NCI-H446 (cell line): ENCODE measurements around the gene ASB6.
A peak's percentile ranks its signal among the peaks of the same experiment; 100 is the strongest.

Source experiments
- DNase-seq, 2 experiments: peaks; one replicate each; lab custom pipeline; 2025; lab: John Stamatoyannopoulos, UW

ASB6 gene, protein sequence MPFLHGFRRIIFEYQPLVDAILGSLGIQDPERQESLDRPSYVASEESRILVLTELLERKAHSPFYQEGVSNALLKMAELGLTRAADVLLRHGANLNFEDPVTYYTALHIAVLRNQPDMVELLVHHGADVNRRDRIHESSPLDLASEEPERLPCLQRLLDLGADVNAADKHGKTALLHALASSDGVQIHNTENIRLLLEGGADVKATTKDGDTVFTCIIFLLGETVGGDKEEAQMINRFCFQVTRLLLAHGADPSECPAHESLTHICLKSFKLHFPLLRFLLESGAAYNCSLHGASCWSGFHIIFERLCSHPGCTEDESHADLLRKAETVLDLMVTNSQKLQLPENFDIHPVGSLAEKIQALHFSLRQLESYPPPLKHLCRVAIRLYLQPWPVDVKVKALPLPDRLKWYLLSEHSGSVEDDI

DNA sequence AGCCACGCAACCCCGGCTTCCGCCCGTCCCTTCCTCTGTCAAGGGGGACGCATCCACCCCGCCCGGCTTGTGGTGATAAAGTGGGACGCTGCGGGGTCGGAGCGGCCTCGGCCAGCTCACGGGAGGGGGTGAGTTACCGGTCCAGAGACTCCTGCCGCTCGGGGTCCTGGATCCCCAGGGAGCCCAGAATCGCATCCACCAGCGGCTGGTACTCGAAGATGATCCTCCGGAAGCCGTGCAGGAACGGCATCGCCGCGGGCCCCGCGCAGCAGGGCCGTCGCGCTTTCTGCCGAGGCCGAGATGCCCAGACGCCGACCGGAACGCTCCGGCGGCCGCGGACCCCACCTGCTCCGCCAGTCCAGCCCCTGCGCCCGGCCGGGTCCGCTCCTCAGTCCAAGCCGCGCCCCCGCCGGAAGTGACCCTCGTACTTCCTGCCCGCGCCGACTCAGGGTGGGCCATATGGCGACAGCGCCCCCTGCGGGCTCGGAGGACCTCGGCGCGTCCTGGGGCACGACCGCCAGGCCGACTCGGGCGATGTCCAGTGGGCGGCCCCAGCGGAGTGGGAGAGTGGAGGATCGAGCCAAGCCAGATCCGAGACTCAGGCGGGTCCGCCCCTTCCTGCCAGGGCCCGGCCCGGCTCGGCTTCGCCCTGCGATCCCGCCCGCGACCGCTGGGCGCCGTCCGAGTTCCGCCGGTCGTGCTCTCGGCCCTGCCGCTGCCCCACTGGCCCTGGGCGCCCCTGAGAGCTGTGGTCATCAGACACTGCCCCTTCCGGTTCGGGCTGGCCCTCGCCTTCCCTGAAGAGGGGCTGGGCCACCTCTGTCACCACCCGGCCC, at the start of gene ASB6:
TSS of gene ASB6 (minus strand) at position 402 of the 836 bp plus-strand sequence. CDS start at position 250, 152 bp downstream.
- peak; percentile 52 to 82 for DNase-seq

DNA sequence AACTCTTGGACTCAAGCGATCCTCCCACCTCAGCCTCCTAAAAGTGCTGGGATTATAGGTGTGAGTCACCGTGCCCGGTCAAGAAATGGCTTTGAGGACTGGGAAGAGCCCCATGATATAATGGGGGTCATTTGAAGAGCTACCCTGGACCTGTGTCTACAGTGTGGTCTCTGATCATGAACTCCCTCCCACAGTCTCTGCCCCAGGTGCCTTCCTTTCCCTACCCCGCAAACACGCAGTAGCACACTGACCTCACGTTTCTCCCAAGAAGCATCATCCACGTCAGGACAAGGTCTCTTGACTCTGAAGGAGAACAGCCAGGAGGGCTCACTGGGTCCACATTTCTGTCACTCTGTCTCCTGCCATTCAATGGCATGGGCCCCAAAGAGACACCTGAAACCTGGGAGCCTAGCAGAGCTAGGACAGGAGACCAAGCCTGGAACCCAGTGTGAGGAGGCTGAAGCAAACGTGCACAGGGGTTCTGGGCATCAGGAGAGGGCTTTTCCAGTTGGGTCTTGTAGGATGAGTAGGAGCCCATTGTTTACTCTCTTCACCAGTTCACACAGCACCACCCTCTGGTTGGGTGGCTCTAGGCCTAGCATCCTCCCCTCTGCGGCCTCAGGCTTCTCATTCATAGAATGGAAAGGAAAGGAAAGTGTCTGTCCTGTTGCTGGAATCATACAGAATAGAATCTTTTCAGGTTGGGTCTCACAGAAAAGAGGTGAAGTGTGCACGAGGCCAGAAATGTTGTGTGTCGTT, 46.5 kb upstream of the ASB6 start:
- no peak for DNase-seq

DNA sequence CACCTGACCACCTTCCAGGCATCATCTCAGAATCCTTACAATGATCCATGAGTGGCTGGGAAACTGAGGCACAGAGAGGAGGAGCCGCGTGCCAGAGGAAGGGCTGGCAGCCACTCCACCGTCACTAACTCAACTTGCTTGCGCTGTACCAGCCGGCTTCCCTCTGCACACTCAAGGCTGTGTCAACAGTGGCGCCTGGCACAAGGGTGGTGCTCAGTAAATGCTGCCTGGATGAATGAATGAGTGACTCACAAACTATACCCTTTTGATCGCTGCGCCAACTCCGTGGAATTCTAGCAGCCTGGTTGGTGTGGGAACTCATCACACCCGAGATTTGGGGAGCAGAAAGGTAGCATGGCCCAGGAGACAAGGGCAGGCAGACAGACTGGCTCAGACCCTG, 45.4 kb upstream of the ASB6 start:
- no peak for DNase-seq

DNA sequence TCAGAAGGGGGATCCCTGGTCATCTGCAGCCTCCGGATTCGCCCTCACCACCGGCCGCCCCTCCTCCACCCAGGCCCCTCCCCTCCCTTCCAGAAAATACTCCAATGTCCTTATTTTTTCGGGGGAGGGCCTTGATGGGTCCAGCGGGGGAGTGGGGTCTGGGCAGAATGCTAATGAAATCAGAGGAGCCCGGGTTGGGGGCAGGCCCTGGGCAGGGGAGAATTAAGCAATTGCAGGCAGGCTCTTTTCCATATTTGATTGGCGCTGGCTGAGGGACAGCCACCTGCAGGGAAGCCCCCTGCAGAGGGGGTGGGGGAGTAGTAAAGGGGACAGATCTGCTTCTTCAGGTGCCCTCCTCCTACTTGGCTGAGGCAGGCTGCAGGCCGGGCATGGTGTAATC, 44.8 kb upstream of the ASB6 start:
- DNase-seq: no peak

DNA sequence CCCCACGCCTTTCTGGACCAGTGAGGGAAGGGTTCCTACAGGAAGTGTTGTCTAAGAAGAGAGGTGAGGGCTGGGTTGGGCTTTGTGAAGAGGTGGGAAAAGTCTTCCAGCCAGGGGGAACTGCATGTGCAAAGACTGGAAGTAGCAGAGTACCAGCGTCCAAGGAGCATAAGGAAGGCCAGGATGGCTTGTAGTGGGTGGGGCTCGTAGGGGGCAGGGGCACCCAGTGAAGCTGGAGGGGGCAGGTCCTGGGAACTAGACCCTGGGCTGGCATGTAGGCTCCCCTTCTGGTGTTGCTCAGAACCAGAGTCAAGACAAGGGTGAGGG, 43.9 kb upstream of the ASB6 start:
- DNase-seq: no peak

DNA sequence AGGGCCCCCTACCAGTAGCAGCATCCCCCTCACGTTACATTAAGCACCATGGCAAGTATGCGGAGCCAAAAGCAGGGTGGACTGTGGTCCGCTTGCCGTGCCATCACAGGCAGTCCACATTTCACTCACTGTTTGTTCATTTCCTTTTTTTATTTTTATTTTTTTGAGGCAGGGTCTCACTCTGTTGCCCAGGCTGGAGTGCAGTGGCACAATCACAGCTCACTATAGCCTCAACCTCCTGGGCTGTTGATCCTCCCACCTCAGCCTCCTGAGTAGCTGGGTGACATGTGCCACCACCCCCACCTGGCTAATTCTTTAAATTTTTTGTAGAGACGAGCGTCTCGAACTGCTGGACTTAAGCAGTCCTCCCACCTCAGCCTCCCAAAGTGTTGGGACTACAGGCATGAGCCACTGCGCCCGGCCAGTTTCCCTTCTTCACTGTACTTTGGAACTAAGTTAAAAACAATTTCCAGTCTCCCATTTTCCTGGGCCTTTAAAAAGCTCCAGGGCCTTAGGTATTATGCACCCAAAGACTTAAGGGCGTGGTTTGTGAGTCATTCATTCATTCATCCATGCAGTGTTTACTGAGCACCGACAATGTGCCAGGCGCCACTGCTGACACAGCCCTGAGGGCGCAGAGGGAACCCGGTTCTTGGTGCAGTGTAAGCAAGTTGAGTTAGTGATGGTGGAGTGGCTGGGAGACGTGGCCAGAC, 43.4 kb upstream of the ASB6 start:
- DNase-seq: no peak

DNA sequence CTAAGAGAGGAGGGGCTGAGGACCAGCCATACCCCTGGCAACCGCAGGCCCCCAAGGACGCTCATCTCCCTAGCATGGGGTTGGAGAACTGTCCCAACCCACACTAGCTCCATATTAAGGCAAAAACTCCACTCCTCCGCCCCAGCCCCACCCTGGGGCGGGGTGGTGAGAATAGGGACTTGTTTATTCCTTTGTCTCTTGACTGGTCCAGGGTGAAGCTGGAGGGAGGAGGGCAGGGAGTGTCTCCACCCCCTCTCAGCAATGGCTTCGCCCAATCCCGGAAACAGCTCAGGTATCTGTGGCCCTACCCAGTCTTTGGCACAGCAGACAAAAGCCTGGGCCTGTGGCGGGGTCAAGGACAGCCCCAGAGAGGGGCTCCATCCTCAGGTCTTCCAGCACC, 40.4 kb upstream of the ASB6 start:
- DNase-seq: no peak

DNA sequence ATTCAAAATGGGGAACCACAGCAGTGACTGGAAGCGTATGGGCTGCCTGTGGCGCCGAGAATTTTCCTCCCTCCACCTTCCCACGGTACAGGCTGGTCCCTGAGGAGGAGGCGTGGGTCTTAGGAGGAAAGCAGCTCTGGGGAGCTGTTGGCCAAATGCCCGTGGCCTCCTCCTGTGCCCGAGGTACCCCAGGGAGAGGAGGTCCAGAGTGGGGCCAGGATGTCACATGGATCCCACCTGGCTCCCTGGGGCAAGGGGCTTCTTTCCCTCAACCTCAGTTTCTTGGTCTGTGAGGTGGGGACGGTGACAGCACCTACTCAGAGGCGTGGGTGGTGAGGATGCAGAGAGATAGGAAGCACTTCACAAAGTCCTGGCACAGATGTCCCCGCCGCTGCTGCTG, 40.0 kb upstream of the ASB6 start:
- DNase-seq: no peak

DNA sequence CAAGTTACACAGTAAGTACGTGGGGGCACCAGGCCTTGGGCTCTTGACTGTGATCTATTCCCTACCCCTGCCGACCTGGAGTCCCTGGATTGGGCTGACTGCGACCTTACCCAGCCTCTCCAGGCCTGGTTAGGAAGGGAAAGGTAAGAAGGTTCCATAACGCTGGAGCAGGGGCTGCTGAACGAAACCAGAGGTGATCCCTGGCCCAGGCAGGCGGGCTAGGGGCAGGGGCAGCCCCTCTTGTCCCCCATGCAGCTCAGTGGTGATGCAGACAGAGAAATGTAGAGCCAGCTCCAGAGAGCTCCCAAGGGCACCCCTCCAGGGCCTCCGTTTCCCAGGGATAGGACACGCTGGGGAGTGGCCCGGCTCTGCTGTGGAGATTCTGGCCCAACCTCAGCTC, 37.6 kb upstream of the ASB6 start:
- DNase-seq: no peak

DNA sequence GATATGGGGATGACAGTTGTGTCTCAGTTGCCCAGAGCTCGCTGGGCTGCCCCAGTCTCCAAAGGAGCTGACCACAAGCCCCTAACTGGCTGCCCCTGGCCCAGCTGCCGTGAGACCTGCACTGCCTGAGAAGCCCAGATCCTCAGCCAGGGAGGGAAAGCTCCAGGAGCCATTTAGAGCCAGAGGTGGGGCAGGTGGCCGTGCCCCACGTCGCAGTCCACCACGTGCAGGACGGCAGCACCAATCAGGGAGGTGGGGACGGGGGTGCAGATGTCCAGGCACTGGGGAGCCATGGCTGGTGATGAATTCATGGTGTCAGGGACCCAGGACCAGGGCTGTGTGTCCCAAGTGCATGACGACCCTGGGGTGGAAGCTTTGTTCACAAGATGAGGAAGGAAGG, 36.9 kb upstream of the ASB6 start:
- DNase-seq: no peak

DNA sequence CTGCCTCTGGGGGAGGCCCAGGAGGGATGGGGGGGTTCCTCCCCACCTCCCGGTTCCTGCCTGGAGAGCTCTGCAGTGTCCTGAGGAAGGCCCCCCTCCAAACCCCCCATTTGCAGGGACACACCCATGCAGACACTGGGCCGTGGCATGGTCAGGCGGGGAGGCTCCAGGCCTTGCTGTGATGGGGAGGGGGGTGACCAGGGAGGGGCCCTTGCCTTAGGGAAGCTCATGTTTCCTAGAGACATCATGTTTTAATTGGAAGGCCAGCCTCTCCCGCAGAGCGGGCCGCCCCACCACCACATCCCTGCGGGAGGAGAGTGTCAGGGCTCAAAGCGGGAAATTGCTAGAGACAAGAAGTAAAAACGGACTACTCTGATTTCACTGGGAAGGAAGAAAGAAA, 35.5 kb upstream of the ASB6 start:
- no peak for DNase-seq

DNA sequence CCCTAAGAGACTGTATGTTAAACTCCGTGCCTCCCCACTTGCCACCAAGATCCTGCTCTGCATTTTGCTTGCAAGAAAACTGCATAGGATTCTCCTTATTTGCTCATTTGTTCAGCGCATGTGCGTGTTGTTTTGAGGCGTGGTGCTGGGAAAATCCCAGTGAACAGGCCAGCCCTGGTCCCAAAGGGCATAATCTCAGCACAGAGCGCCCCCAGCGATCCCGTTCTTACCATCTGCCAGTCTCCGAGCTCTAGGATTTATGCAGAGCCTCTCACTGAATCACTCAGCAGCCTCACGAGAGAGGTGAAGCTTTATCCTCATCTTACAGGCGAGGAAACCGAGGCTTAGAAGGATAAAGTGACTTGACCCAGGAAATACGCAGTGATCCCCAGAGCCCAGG, 35.0 kb upstream of the ASB6 start:
- no peak for DNase-seq

DNA sequence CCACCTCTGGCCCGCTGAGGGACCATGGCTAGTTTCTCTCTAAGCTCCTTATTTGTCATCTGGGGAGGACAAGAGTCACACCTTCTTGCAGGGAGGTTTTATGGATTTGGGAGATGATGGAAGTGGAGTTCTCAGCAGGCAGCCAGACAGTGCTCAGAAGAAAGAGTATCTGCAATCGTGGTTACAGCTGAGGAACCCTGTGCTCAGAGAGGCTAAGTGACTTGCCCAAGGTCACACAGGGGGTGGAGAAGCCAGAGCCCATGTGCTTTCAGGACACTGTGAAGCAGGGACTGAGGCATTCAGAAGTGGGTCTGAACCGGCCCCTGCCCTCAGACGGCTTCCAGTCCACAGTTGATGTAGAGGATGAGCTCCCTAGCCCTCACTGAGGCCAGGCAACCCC, 34.3 kb upstream of the ASB6 start:
- no peak for DNase-seq

DNA sequence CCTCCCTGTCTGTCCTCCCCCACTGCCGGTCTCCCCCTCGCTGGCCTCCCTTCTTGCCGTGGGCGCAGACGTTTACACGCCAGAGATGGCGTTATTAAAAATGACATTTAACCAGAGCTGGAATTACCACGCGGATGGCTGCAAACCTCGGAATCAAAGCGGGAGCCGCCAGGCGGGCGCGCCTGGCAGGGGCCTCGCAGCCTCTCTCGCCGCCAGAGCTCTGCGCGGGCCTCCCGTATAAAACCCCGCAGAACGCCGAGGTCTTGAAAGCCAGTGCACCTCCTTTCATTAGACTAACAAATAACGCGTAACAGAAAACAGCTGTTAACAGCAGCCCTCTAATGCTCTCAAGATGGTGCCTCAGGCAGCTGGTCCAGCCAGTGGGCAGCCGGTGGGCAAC, 33.7 kb upstream of the ASB6 start:
- DNase-seq: no peak

DNA sequence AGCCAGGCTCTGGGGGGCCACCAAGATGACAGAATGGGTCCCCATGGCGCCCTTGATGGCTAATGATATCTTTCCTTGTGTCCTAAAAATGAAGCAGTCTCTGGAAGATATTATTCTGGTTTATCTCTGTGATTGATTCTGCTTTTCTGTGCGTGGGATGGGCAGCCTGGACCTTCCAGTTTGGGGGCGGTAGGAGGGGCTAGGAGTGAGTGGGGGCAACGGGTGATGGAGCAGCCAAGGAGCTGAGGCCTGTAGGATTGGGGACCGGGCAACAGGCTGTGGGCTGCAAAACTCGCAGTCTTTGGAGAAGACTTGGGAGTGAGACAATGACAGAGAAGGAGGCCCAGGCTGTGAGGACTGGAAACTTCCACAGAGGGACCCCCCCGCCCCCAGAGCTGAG, 32.3 kb upstream of the ASB6 start:
- no peak for DNase-seq

DNA sequence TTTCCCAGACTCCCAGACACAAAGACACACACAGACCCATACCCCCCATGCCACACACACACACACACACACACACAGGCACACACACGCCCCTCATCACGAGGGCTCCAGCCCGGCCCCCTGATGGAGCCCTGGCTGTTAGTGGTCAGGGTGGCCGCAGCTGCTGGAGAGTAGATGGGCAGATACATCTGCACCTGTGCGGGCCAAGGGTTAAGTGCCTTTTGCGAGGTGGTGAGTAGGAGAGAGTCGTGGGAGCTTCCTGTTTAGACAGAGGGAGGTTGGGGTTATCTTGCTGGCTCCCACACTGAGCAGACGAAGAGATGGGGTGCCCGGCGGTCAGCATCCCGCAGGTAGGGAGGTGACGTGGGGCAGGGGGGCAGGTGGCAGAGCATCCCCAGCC, 31.7 kb upstream of the ASB6 start:
- no peak for DNase-seq

DNA sequence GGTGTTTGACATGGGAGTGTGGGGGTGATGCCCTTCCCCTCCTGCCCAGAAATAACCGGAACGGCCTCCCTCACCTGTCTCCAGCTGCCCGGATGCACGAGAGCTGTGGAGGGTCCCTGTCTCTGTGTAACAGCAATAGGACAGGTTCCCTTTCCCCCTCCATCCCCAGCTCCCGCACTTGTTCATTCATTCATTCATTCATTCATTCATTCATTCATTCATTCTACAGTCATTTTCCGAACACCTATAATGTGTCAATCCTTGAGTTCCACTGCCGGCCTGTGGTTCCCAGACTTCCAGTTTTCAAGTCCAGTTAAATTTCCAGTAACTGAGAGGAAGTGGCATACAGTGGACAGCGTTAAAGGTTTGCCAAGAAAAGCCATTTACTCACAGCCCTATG, 30.8 kb upstream of the ASB6 start:
- DNase-seq: no peak

DNA sequence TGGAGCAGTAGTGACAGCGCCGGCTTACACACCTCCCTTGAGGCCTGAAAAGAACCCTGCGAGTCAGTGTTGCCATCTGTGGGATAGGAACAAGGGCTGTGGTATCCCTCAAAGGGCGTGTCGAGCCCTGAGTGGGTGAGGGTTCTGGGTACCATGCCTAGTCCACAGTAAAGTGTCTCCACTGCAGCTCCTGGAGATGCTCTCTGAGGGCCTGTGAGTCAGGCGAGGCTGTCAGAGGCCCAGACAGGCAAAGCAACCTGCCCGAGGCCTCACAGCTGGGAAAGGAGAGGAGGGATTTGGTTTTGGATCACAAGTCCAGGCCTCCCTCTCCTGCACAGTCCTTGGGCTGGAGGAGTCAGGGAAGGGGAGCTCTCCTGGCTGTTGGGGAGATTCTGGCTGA, 29.6 kb upstream of the ASB6 start:
- no peak for DNase-seq

DNA sequence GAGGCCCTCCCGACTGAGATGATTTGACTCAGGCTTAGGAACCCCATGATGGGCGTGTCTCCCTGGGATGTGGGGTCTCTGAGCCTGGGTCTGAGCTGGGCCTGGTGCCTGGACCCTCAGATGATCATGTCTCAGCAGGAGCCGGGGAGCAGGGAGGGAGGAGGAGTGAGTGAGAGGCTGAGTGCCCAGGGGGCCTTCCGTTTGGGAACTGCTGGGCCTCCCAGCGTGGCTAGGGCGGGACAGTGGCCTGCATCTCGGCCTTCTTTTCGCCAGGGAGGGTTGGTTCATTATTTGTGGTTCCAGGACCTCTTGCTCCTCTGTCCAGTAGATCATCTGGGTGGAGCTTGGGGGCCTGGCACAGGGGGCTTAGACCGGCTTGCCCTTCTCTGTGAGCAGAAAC, 29.1 kb upstream of the ASB6 start:
- DNase-seq: no peak

DNA sequence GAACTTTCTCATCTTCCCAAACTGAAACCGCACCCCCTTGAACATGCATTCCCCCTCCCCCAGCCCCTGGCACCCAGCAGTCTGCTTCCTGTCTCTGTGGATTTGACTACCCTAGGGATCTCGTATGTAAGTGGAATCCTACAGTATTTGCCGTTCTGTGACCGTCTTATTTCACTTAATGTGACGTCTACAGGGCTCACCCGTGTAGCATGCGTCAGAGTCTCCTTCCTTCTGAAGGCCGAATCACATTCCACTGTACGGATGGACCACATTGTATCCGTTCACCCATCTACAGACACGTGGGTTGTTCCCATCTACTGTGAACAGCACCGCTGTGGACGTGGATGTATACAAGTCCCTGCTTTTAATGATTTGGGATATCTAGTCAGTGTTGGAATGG, 28.0 kb upstream of the ASB6 start:
- DNase-seq: no peak

DNA sequence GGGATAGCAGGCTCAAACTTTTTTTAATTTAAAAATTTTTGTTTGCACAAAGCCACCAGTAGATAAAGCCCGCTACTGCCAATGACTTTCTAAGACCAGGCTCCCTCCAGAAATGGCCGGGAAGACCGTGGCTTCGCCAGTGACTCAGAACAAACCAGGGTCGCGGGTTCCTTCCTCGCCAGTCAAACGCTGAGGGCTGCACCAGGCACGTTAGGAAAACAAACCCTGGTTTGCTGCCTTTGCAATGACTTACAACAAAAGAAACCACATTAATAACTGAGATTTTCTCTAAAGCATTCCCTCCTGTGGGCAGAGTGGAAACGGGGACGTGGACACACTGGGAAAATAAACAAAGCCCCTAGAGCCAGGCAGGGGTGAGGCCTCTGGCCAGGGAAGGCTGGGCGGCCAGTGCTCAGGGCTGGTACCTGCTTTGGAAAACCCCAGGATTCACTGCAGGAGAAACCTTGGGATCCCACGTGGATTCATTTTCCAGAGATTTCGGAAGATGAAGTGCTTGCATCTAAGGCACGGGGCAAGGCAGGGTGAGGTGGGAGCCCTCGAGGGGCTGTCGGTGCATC, 27.3 kb upstream of the ASB6 start:
- DNase-seq: no peak

DNA sequence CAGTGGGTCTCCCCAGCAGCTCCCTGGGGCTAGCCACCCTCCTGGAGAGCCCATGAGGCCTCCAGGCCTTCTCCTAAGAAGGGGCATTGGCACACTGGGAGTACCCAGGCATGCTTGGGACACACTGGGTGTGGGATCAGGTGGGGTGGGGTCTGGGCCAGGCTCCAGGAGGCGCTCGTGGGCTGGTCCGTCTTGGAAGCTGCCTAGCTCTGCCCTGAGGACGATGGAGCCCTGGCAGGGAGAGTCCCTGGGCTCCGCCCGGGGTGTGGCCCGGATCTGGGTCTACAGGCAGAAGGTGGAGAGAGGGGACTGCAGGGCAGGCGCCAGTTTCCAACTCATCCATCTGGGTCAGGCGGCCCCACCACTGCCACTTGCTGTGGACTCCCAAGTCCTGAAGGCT, 25.9 kb upstream of the ASB6 start:
- no peak for DNase-seq
